GM23338 (cell line): ENCODE results near the gene KIAA1328.

ENCODE experiments used
- EZH2 ChIP-seq: fragments of 200-600 bp; sonication (generic); IDR thresholded peaks from one replicate; pipeline ENCODE4 v1.8.0; 2017; ENCODE audit warnings: antibody characterized with exemption, mild to moderate bottlenecking, low read depth; ENCODE audit not compliant: unreplicated experiment
- EZH2phosphoT487 ChIP-seq: fragments of 200-600 bp; sonication (generic); IDR thresholded peaks from one replicate; pipeline ENCODE4 v1.8.1; 2018; ENCODE audit warnings: antibody characterized with exemption; ENCODE audit not compliant: unreplicated experiment
- POLR2AphosphoS5 ChIP-seq: IDR thresholded peaks from 2 replicates; pipeline ENCODE4 v1.6.1; 2016; ENCODE audit warnings: antibody characterized with exemption, low read depth
- TF ChIP-seq, protein P1 (sequence below): IDR thresholded peaks from one replicate; pipeline ENCODE4 v1.6.1; 2018; ENCODE audit warnings: antibody characterized with exemption; ENCODE audit not compliant: unreplicated experiment
- TF ChIP-seq, protein P2 (sequence below), 2 experiments: fragments of 200-600 bp in 1 of 2; sonication (generic) in 1 of 2; conservative IDR thresholded peaks; 2 replicates each; pipeline versions ENCODE4 v1.5.1 to v1.6.1; 2016 to 2017; ENCODE audit warnings: antibody characterized with exemption in 2 of 2, low read depth in 2 of 2, mild to moderate bottlenecking in 2 of 2, moderate library complexity in 1 of 2

DNA sequence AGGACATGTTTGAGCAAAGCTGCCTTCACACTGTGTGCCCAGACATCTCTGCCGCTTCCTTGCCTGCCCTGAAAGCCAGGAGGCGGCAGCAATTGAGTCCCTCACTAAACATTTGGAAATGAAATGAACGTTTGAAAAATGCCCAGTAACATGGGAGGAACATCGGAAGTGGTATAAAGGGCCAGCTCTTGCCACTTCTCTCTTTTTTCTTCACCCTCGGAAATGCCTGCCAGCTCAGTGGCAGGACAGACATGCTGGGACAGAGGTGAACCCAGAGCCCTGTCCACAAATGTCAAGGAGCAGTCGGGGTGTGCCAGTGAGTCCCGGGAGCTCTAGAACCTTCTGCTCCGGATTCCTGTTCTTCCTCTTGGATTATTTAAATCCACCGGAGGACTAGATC lies 46.2 kb upstream of the KIAA1328 start:
- TF ChIP-seq, protein P1, sequence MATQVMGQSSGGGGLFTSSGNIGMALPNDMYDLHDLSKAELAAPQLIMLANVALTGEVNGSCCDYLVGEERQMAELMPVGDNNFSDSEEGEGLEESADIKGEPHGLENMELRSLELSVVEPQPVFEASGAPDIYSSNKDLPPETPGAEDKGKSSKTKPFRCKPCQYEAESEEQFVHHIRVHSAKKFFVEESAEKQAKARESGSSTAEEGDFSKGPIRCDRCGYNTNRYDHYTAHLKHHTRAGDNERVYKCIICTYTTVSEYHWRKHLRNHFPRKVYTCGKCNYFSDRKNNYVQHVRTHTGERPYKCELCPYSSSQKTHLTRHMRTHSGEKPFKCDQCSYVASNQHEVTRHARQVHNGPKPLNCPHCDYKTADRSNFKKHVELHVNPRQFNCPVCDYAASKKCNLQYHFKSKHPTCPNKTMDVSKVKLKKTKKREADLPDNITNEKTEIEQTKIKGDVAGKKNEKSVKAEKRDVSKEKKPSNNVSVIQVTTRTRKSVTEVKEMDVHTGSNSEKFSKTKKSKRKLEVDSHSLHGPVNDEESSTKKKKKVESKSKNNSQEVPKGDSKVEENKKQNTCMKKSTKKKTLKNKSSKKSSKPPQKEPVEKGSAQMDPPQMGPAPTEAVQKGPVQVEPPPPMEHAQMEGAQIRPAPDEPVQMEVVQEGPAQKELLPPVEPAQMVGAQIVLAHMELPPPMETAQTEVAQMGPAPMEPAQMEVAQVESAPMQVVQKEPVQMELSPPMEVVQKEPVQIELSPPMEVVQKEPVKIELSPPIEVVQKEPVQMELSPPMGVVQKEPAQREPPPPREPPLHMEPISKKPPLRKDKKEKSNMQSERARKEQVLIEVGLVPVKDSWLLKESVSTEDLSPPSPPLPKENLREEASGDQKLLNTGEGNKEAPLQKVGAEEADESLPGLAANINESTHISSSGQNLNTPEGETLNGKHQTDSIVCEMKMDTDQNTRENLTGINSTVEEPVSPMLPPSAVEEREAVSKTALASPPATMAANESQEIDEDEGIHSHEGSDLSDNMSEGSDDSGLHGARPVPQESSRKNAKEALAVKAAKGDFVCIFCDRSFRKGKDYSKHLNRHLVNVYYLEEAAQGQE: no peak
- TF ChIP-seq, protein P2, sequence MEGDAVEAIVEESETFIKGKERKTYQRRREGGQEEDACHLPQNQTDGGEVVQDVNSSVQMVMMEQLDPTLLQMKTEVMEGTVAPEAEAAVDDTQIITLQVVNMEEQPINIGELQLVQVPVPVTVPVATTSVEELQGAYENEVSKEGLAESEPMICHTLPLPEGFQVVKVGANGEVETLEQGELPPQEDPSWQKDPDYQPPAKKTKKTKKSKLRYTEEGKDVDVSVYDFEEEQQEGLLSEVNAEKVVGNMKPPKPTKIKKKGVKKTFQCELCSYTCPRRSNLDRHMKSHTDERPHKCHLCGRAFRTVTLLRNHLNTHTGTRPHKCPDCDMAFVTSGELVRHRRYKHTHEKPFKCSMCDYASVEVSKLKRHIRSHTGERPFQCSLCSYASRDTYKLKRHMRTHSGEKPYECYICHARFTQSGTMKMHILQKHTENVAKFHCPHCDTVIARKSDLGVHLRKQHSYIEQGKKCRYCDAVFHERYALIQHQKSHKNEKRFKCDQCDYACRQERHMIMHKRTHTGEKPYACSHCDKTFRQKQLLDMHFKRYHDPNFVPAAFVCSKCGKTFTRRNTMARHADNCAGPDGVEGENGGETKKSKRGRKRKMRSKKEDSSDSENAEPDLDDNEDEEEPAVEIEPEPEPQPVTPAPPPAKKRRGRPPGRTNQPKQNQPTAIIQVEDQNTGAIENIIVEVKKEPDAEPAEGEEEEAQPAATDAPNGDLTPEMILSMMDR (conservative IDR thresholded peaks at IDR 0.05; ENCODE audit: low read depth in 2 of 2): no peak
- TF ChIP-seq POLR2AphosphoS5 (no peak), EZH2 (no peak), EZH2phosphoT487 (no peak)
